Activated CD4-positive, alpha-beta memory T cell treated with anti-CD3 and anti-CD28 coated beads for 36 hours (primary cell): ENCODE results near the gene SLC9A7. TPM values are rescaled to one million over a fixed set of nuclear protein-coding genes. Genes with fewer than 3 reads are reported as not detected.
"Not testable (repeated sequence)": the region's sequence is repeated elsewhere in the genome, so short reads cannot be mapped to it uniquely, and the experiment has no call there.

Source experiments
- CTCF ChIA-PET: fragments of 350-600 bp; sonication (Branson Sonifier 250); formaldehyde crosslinking; loops from one replicate; lab custom pipeline; 2021; ENCODE audit warnings: antibody characterized with exemption, inconsistent platforms; lab: Charles Lee
- POLR2A ChIA-PET: fragments of 350-600 bp; sonication (Branson Sonifier 250); formaldehyde crosslinking; loops from one replicate; lab custom pipeline; 2021; ENCODE audit warnings: antibody characterized with exemption; lab: Charles Lee
- DNase-seq: peaks from one replicate; pipeline ENCODE4 v3.0.0-alpha.2; 2020
- H3K27ac Mint-ChIP-seq: one replicate; pipeline ENCODE4 v1.8.0; 2021; ENCODE audit warnings: mixed read lengths
- H3K27me3 Mint-ChIP-seq: one replicate; pipeline ENCODE4 v1.8.0; 2021; ENCODE audit warnings: mixed read lengths
- H3K36me3 Mint-ChIP-seq: one replicate; pipeline ENCODE4 v1.8.0; 2021; ENCODE audit warnings: mixed read lengths
- H3K4me1 Mint-ChIP-seq: one replicate; pipeline ENCODE4 v1.8.0; 2021; ENCODE audit warnings: low read depth, mixed read lengths
- H3K4me3 Mint-ChIP-seq: one replicate; pipeline ENCODE4 v1.8.0; 2021; ENCODE audit warnings: mild to moderate bottlenecking, mixed read lengths
- H3K9me3 Mint-ChIP-seq: one replicate; pipeline ENCODE4 v1.8.0; 2021; ENCODE audit warnings: mixed read lengths
- intact Hi-C: fragments of 100-400 bp; cut with micrococcal nuclease; formaldehyde crosslinking; loops from one replicate; pipeline ENCODE4 v1.15.1; 2023
- total RNA-seq, 2 experiments: library from RNA; stranded (reverse); gene quantifications; one replicate each; pipeline ENCODE4 v1.2.3, GENCODE V29; 2021

SLC9A7 gene
- total RNA-seq, 2 experiments from 2014 or later = 17.7 to 17.8 TPM

DNA sequence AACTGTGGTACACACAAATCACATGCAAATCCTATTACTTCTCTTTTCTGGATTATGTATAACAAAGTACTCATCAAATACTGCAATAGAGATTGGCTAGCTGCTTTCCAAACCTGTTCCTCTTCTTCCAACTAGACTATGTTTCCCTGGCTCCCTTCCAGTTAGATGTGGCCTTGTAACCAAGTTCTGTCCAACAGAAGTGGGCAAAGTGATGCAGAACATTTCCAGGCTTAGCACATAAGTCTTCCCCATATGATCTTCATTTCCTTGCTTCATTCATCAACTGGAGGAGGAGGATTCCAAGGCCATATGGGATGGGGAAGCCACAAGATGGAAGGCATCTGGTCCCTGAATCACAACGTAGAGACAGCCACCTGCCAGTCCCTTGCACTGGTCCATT lies 8.0 kb downstream of the SLC9A7 start:
- intact Hi-C loops = no loop called here
- Mint-ChIP-seq H3K27ac (no peak overlapping the region), H3K27me3 (no peaks in the 10 kb centered on the region), H3K4me3 (no peak overlapping the region), H3K36me3 (no peaks in the 10 kb centered on the region), H3K9me3 (peaks cover 3% of the 10 kb centered on the region), H3K4me1 (peaks cover 12% of the 10 kb centered on the region)
- no peak for DNase-seq
- CTCF ChIA-PET = no interaction called here
- POLR2A ChIA-PET = no interaction called here

DNA sequence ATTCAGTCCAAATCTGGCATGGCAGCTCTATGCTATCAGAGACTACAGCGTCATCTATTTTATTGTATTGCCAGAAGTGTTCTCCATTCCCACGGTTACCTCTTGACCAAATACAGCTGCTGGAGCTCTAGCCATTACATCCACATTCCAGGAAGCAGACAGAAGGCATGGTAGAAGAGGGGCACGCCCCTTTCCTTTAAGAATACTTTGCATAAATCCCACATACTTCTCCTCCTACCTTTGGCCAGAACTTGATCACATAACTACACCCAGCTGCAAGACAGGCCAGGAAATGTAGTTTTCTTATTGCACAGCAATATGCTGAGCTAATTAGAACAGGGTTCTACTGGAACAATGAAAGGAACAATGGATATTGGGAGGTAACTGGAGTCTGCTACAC lies 14.9 kb downstream of the SLC9A7 start:
- DNase-seq = no peak
- Mint-ChIP-seq H3K9me3 (peaks cover 3% of the 10 kb centered on the region), H3K27me3 (no peaks in the 10 kb centered on the region), H3K36me3 (peaks cover 8% of the 10 kb centered on the region), H3K4me3 (no peak overlapping the region), H3K4me1 (no peaks in the 10 kb centered on the region), H3K27ac (no peak overlapping the region)
- ChIA-PET POLR2A (no interaction called here), CTCF (no interaction called here)
- intact Hi-C loops = no loop called here

DNA sequence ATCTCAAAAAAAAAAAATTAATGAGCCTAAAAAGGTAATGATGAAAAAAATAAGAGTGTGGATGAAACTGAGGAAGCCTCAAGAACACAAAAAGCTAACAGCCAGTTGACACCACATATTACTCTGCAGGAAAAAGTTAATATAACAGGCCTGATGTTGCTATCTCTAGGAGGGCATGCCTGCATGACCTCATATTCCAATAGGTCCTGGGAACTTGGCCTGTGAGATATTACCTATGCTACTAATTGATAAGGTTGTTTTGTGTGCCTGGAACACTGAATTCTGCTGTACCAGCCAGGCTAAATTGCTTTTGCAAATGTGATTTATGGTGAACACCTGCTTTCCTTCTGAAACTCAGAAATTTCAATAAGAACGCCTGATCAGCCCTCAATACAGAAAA lies 15.9 kb downstream of the SLC9A7 start:
- no peaks in the 10 kb centered on the region for H3K27me3 Mint-ChIP-seq
- H3K4me1 Mint-ChIP-seq = no peaks in the 10 kb centered on the region
- peaks cover 8% of the 10 kb centered on the region for H3K36me3 Mint-ChIP-seq
- H3K9me3 Mint-ChIP-seq = peaks cover 3% of the 10 kb centered on the region
- H3K4me3 Mint-ChIP-seq = no peak overlapping the region
- intact Hi-C loops = no loop called here
- ChIA-PET CTCF (interaction anchor here (0.6 kb wide), 1 partner anchor 115 kb away, joined by 4 read pairs; no protein-coding TSS in a partner anchor), POLR2A (no interaction called here)
- no peak for DNase-seq
- no peak overlapping the region for H3K27ac Mint-ChIP-seq

DNA sequence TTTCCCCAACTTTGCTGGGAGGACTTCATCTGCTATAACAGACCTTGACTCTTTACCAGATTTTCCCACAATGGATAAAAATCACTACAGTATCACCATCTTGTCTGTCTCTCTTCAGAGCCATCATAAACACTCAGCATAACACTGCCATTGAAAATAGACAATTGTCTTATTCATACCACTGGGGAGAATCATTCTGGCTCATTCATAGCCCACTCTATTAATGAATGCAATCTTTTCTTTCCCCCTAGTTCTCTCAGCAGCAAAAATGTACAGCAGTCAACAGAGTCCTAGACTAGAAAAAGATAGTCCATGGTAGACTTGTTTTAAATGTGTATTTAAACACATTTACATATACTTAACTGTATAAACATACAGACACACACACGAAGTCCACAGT lies 19.2 kb downstream of the SLC9A7 start:
- Mint-ChIP-seq H3K4me1 (no peaks in the 10 kb centered on the region), H3K27me3 (no peaks in the 10 kb centered on the region), H3K27ac (no peak overlapping the region), H3K36me3 (peaks cover 17% of the 10 kb centered on the region), H3K9me3 (peaks cover 20% of the 10 kb centered on the region), H3K4me3 (no peak overlapping the region)
- POLR2A ChIA-PET = no interaction called here
- intact Hi-C loops = no loop called here
- CTCF ChIA-PET = no interaction called here
- no peak for DNase-seq

DNA sequence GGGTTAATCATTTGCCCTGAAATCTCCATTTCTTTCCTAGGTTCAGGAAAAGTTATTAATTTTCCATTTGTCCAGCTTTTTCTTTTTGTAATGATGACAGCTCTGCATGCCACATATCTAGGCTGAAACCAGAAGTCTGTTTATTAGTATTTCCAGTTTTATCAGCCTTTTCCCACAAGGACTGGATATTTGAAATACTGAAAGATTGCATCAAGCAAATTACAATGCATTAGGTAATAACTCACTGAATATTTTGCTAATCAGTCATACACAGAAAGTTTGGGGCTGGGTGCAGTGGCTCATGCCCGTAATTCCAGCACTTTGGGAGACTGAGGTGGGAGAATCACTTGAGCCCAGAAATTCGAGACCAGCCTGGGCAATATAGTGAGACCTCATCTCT lies 21.5 kb downstream of the SLC9A7 start:
- POLR2A ChIA-PET = no interaction called here
- CTCF ChIA-PET = no interaction called here
- DNase-seq = no peak
- Mint-ChIP-seq H3K4me3 (no peak overlapping the region), H3K36me3 (peaks cover 13% of the 10 kb centered on the region), H3K27me3 (no peaks in the 10 kb centered on the region), H3K9me3 (peaks cover 20% of the 10 kb centered on the region), H3K27ac (no peak overlapping the region), H3K4me1 (peaks cover 11% of the 10 kb centered on the region)
- intact Hi-C loops = no loop called here

DNA sequence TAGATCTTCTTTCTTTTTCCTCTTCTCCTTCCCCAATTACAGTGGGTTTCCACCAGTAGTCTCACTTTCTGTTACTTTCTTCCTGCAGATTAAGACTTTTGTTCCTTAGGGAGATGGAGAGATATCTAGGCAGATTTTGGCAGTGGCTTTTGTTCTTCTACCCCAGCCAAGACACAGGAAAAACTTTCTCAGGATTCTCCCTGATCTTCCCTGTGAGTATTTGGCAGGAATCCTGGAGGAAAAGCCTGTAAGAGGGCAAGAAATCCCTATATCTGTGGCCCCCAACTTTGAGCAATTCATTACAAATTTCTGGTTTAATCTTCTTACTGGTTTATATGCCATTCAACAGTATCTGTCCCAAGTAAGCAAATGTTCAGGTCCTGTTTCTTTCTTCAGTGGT lies 21.9 kb downstream of the SLC9A7 start:
- ChIA-PET CTCF (no interaction called here), POLR2A (no interaction called here)
- no peaks in the 10 kb centered on the region for H3K27me3 Mint-ChIP-seq
- H3K4me1 Mint-ChIP-seq = peaks cover 11% of the 10 kb centered on the region
- intact Hi-C loops = no loop called here
- peaks cover 11% of the 10 kb centered on the region for H3K36me3 Mint-ChIP-seq
- peaks cover 20% of the 10 kb centered on the region for H3K9me3 Mint-ChIP-seq
- H3K4me3 Mint-ChIP-seq = no peak overlapping the region
- no peak overlapping the region for H3K27ac Mint-ChIP-seq
- DNase-seq = no peak

DNA sequence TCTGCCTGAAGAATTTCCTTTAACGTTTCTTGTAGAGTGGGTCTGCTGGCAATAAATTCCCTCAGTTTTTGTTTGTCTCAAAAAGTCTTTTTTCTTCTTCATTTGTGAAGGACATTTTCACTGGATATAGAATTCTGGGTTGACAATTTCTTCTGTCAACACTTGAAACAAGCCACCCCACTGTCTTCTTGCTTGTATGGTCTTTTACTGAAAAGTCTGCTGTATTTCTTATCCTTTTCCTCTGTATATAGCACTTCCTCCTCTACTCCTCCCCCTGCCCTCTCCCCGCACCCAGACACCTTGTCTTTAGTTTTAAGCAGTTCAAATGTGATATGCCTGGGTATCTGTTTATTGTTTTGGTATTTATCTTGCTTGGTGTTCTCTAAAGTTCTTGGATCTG lies 23.3 kb downstream of the SLC9A7 start:
- POLR2A ChIA-PET = no interaction called here
- intact Hi-C loops = no loop called here
- DNase-seq = no peak
- peaks cover 11% of the 10 kb centered on the region for H3K4me1 Mint-ChIP-seq
- no peak overlapping the region for H3K27ac Mint-ChIP-seq
- peaks cover 11% of the 10 kb centered on the region for H3K36me3 Mint-ChIP-seq
- no peaks in the 10 kb centered on the region for H3K27me3 Mint-ChIP-seq
- CTCF ChIA-PET = no interaction called here
- no peak overlapping the region for H3K4me3 Mint-ChIP-seq
- peaks cover 20% of the 10 kb centered on the region for H3K9me3 Mint-ChIP-seq

DNA sequence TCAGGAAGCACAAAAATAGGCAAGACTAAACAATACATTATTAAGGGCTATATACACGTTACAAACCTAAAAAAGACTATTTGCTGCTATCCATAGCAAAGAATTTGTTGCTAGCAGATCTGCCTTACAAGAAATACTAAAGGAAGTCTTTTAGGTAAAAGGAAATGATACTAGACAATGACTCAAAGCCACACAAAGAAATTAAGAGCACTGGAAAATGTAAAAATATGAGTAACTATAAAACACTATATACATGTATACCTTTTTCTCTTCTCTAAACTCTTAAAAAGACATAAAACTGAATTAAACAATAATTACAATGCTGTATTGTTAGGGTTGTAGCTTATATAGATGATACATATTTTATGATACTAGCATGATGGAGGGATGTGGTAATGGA lies 25.7 kb downstream of the SLC9A7 start:
- no peak for DNase-seq
- CTCF ChIA-PET = no interaction called here
- Mint-ChIP-seq H3K27ac (no peak overlapping the region), H3K4me1 (peaks cover 12% of the 10 kb centered on the region), H3K4me3 (no peak overlapping the region), H3K9me3 (peaks cover 20% of the 10 kb centered on the region), H3K27me3 (no peaks in the 10 kb centered on the region), H3K36me3 (peaks cover 9% of the 10 kb centered on the region)
- POLR2A ChIA-PET = no interaction called here
- intact Hi-C loops = no loop called here

DNA sequence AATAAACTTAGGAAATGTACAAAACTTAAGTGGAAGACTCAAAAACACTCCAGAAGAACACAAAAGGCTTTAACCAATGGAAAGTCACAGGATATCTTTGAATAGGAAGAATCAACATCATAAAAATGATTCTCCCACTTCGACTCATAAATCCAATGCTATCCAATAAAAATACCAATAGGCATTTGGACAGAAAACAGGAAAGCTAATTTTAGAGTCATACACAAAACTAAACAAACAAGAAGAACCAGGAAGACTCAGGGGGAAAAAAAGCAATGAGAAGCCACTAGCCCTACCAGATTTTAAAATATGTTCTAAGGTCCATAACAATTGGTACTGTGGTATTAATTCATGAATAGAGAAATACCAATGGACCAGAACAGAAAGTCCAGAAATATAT lies 28.2 kb downstream of the SLC9A7 start:
- peaks cover 12% of the 10 kb centered on the region for H3K4me1 Mint-ChIP-seq
- peaks cover 4% of the 10 kb centered on the region for H3K9me3 Mint-ChIP-seq
- DNase-seq = no peak
- intact Hi-C loops = no loop called here
- ChIA-PET POLR2A (no interaction called here), CTCF (no interaction called here)
- H3K27me3 Mint-ChIP-seq = no peaks in the 10 kb centered on the region
- no peak overlapping the region for H3K27ac Mint-ChIP-seq
- H3K36me3 Mint-ChIP-seq = peaks cover under 1% of the 10 kb centered on the region
- H3K4me3 Mint-ChIP-seq = no peak overlapping the region

DNA sequence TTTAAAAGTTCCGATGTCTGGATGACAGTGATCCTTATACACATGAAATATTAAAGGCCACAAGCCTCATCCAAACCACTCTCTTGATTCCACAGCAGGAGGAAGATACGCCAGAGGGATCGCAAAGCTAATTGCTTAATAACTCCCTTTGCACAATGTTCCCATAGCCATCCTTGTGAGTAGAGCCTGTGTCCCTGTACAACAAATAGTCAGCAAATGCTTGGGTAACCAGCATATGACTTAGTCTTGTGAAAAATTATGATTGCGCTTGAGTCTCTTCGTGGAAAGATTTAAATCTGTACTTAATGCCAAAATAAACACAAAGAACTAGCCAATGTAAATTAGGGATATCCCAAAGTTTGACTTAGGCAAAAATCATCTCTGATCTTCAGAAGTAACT lies 31.5 kb downstream of the SLC9A7 start:
- POLR2A ChIA-PET = no interaction called here
- CTCF ChIA-PET = no interaction called here
- Mint-ChIP-seq H3K9me3 (no peaks in the 10 kb centered on the region), H3K27me3 (no peaks in the 10 kb centered on the region), H3K27ac (no peak overlapping the region), H3K36me3 (no peaks in the 10 kb centered on the region), H3K4me1 (peaks cover 17% of the 10 kb centered on the region), H3K4me3 (no peak overlapping the region)
- intact Hi-C loops = no loop called here
- no peak for DNase-seq

DNA sequence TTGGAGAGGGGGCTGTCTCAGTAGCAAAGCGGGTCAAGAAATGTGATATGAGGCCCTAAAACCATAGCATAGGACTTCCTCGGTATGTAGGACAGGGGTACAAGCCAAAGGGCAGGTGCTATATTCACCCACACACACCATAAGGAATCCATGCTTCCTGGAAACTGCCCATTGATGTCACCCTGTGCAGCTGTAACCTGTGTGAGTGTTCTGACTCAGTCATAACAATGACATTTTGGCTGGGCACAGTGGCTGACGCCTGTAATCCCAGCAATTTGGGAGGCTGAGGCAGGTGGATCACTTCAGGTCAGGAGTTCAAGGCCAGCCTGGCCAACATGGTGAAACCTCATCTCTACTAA lies 35.4 kb downstream of the SLC9A7 start:
- H3K36me3 Mint-ChIP-seq, H3K27me3 Mint-ChIP-seq, H3K4me3 Mint-ChIP-seq, POLR2A ChIA-PET, H3K9me3 Mint-ChIP-seq, intact Hi-C loops, CTCF ChIA-PET: not testable (repeated sequence)
- DNase-seq = peak; percentile 14
- Mint-ChIP-seq H3K27ac (peak overlapping the region; percentile 38), H3K4me1 (peaks cover 22% of the 10 kb centered on the region)

DNA sequence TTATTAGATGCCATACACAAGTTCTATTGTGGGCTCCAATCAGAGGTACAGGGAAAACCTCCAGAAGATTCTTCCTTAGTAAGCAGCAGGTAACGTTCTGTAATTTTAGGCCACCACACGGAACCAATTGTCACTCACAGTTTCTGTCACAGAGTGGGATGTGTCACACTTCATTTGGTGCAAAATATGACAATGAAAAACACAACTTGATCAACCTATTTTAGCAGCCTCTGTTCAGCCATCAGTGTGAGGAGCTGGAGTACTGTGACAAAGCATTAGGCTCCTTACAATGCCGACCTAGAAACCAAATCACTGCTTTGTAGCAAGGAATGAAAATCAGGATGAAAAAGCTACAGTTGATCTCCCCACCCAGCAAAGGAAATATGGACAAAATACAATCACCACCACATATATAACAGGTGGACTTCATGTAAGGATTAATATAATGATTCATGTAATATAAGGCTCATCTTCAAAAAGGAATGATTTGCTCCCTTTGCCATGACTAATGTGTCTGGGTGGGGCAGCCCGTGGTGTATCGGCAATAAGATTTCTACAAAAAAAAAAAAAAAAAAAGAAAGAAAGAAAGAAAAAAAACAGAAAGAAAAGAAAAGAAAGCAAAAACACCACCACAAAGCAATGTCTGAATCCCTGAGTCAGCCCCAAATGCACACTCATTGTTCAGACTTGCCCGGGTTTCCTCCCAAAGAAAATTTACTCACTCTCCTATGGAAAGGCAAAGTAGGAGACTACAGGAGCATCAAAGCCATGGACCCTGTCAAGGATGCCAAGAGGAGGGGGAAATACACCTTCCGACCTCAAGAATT lies 36.0 kb downstream of the SLC9A7 start:
- no peaks in the 10 kb centered on the region for H3K27me3 Mint-ChIP-seq
- intact Hi-C loops = no loop called here
- ChIA-PET POLR2A (no interaction called here), CTCF (no interaction called here)
- H3K4me3 Mint-ChIP-seq = no peak overlapping the region
- H3K4me1 Mint-ChIP-seq = peaks cover 22% of the 10 kb centered on the region
- DNase-seq = no peak
- no peaks in the 10 kb centered on the region for H3K36me3 Mint-ChIP-seq
- H3K9me3 Mint-ChIP-seq = no peaks in the 10 kb centered on the region
- peak overlapping the region; percentile 38 for H3K27ac Mint-ChIP-seq

DNA sequence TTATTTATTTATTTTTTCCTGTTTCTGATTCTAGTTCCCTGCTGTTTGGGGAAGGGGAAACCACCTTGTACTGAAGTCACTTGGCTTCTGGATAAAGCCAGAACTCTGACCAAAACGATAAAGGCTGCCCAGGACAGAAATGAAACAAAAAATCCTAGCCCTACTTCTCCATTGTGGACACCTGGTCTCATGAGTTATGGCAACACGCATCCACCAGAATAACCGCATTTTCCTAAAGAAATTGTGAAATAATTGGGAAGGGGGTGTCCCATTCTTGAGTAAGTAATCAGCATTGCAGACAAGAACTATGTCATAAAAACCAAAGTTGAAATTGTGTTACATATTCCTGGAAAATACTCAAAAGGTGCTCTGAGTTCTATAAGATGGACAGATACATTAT lies 42.1 kb downstream of the SLC9A7 start:
- no peak overlapping the region for H3K27ac Mint-ChIP-seq
- CTCF ChIA-PET = no interaction called here
- POLR2A ChIA-PET = no interaction called here
- no peak overlapping the region for H3K4me3 Mint-ChIP-seq
- no peaks in the 10 kb centered on the region for H3K9me3 Mint-ChIP-seq
- H3K4me1 Mint-ChIP-seq = peaks cover 47% of the 10 kb centered on the region
- peaks cover 2% of the 10 kb centered on the region for H3K36me3 Mint-ChIP-seq
- no peaks in the 10 kb centered on the region for H3K27me3 Mint-ChIP-seq
- no peak for DNase-seq
- intact Hi-C loops = loop anchor here (10.0 kb wide), 1 partner anchor 78 kb away; no protein-coding TSS in a partner anchor
